HG02759 (cell line): Measurements from ENCODE around the gene AK5.
"Not testable (repeated sequence)": the region's sequence is repeated elsewhere in the genome, so short reads cannot be mapped to it uniquely, and the experiment has no call there.

Source experiments
- ATAC-seq: cut with Tn5 transposase; IDR thresholded peaks from one replicate; pipeline ENCODE4 v1.9.1; 2021; ENCODE audit warnings: mild to moderate bottlenecking, moderate library complexity; ENCODE audit not compliant: unreplicated experiment

Gene AK5

DNA sequence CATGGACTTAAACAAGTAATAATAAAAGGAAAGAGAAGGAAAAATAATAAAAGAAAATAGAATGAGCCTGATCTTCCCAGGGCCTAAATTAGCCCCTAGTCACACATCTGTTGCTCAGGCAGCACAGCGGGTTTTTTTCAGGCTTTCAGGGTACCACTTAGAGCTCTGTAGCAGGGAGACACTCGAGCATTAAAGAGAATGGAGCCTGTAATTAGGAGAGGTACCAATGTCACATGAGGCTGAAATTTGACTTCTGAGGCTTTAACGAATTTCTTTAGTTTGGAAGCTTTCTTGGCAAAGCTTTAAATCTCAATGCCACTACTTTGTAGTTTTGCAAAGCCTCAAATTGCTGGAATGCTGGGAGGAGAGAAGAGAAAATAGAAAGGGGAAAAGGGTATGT is 116.3 kb downstream of the AK5 start:
- ATAC-seq, result no peak

DNA sequence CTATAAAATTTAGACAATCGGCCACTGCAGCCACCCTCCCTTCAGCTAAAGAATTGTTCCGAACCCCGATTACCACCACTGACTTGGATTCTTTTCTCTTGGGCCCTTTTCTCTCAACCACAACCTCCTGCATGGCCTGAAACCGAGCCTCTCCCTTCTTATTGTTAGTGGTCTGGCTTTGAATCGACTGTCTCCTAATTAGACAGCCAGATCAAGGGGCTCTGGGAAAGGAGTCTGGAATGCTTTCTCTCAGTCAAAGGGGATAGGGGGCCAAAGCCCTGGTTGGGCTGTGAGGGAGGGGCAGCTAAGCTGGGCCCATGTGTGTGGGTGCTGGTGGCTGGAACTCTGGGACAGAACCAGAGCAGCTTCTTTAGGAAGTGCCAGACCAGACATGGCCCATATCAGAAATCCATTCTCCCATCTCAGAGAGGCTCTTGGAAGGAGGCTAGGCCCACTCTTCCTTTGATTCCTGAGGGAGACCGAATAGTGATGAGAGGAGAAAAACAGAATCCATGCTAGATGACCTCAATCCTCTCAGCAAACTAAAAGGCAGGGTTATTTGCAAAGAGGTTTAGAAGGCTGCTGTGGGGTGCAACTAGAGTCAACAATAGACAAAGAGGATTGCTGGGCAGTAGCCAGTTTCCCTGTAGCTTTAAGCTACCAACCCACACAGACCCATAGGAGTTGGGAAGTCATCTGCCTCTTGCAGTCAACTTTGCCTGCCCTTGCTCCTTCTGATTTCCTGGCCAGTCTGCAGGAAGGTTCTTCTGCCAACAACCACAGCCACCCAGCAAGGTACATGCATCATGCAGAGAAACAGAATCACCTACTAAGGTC is 117.6 kb downstream of the AK5 start:
- ATAC-seq, result no peak

DNA sequence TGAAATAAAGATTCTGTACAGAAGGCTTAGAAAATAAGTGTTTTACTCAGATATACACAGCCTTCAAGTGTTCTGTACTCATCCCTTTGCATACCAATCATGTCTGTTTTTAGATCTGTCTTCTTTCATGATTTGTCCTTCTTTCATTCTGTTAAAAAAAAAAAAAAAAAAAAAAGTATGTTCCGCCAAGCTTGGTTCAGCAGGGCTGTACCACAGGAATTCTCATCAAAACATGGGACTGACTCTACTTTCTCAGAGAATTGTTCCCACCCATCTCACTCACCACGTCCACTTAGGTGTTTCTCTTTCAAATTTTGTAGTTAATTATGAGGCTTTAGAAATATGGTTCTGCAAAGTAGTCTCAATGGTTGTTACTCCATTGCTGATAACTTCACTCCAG is 119.0 kb downstream of the AK5 start:
- no peak for ATAC-seq

DNA sequence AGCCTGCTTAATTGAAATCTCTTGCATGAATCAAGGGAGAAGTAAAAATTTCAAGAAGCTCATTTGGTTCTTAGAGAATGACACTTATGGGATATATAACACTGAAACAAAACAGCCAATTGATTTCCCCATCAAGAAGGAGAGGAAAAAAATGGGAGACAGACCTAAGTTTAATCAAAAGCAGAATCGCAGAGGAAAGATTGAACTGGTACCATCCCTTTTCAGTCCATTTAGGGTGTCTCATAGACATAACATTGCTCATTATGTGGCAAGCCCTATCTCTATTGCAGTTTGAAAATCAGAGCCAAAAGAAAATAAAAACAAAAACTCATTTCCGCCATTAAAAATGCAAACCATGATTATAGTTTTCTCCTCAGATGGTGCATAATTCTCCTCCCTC is 119.6 kb downstream of the AK5 start:
- no peak for ATAC-seq

DNA sequence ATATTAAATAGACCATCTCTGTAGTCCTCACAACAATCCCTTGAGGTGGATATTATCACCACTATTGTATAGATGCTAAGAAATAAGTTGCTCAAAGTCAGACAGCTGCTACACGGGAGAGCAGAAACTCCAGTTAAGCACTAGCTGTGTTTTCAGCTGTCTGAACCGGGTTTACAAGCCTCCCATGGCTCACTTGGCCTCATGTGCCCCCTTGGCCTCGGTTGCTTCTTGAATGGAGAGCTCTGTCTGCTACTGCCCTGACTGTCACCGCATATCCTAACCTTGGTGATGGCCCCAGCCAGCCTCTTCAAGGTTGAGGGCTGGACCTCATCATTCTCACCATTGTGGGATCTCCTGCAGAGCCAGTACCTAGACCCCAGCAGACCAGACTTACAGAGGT is 123.4 kb downstream of the AK5 start:
- no peak for ATAC-seq

DNA sequence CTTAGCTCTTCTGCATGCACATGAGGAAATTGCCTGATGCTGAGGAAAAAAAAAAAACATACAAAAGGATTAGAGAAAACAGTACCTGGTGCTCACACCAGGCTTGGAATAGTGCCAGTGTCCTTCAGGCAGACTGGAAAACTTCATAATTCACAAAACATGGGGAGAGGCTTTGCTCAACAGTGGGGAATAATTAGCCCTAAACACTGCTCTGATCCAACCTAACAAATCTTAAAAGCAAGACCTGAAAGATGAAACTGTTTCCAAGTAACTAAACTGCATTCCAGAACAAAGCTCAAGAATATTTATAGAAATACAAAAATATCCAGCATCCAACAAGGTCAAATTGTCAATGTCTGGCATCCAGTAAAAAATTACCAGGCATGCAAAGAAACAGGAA is 124.8 kb downstream of the AK5 start:
- ATAC-seq, result no peak

DNA sequence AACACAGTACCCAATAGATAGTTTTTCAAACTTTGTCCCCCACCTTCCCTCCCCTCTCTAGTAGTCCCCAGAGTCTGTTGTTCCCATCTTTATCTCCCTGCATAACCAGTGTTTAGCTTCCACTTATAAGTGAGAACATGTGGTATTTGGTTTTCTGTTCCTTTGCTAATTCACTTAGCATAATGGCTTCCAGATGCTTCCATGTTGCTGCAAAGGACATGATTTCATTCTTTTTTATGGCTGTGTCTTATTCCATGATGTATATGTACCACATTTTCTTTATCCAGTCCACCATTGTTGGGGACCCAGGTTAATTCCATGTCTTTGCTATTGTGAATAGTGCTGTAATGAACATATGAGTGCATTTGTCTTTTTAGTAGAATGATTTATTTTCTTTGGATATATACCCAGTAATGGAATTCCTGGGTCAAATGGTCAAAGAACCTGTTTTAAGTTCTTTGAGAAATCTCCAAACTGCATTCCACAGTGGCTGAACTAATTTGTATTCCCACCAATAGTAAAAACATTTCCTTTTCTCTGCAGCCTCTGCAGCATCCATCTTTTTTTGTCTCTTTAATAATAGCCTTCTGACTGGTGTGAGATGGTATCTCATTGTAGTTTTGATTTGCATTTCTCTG is 126.0 kb downstream of the AK5 start:
- ATAC-seq, result no peak

DNA sequence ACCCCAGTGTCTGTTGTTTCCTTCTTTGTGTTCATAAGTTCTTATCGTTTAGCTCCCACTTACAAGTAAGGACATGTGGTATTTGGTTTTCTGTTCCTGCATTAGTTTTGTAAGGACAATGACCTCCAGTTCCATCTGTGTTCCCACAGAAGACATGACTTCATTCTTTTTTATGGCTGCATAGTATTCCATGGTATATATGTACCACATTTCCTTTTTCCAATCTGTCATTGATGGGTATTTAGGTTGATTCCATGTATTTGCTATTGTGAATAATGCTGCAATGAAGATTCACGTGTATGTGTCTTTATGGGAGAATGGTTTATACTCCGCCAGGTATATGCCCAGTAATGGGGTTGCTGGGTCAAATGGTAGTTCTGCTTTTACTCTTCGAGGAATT is 127.1 kb downstream of the AK5 start:
- ATAC-seq, result not testable (repeated sequence)

DNA sequence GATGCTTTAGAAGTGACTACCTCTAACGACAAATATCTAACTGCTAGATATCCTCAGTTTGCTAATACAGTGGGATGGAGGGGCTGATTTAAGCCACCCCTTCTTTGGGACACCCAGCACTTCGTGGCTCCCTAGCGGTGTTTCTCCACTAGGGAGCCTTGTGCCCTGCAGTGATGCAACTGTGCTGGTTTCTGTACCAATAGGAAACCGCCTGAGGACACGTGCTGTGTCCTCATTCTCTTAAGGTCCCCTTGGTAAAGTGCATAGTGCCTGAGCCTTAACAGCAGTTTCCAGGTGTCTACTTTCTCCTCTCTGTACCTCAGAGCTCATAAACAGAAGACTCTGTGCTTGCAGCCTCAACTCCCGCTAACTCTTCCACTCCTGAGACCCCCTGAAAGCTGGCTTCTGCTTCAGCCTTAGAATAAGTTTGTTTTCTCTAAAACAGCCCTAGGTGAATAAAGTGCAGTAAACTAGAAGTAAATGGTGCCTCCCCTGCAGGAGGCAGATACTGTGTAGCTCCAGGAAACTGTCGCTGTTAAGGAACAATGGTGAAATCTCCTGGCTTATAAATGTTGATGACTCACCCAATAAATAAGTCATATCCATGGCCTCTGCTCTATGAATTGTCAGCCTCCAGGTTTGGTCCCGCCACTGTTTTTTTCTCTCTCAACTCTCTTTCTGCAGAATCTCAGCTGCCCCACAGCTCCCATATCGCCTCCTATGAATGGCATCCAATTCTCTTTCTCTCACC is 130.4 kb downstream of the AK5 start:
- no peak for ATAC-seq

DNA sequence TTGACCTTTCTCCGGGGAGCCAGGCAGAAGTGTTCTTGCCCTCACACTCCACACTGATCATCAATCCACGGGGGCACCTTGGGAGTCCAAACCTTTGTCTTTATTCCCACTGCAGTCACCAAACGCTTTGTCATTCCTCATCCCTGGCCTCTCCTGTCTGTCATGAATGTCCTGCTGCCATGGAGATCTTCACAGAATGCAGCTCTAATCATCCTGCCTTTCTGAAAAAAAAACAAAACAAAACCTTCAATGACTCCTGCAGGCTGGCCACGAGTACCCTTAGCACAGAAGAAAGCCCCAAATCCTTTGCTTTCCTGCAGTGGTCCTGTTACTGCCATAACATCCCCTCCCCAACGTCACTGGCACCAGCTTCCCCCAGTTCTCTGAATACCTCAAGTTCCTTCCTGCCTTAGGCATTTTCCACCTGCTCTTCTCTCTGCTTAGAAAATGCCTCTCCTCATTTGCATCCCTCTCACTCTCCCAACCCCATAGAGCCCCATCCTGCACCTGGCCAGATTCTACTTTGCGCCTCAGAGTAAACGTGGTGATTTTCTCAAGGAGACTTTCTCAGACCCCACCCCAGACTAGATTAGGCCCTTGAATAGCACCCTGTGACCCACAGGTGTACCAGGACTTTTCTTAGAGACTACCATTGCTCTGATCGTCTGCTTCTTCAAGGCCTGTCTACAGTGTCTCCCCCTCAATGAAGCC is 131.2 kb downstream of the AK5 start:
- ATAC-seq, result peak; percentile 53

DNA sequence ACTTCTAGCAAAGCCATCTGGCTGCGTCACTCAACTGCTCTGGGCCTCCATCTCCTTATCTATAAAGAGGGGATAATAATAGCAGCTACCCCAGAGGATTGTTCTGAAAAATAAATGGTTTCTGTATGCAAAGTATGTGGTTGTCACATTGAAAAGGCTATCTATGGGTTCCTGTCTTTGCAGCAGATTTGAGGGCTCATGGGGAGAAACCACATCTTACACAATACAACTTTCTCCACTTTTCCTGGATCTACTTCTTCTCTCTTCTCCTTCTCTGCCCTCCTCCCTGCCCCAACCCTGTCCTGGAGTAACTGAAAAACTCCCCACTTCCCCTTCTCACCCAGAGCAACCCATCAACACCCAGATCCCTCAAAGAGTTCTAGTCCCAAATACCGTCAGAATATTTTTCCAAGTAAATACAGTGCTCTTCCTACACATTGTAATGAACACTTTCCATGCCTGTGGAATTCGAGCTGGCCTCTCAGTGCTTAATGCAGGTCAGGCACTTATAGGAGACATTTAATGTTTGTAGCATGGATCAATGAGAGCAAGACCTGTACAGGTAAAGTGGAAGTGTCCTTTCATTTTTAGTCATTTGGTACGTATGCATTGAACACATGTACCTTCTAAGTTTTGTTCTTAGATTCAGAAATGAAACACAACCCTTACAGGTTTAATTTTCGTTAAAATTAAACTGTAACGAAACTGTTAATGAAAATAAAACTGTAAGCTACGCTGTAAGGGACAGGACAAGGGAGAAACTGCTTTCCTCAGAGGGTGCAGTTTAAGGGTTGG is 131.9 kb downstream of the AK5 start:
- ATAC-seq, result peak; percentile 81

DNA sequence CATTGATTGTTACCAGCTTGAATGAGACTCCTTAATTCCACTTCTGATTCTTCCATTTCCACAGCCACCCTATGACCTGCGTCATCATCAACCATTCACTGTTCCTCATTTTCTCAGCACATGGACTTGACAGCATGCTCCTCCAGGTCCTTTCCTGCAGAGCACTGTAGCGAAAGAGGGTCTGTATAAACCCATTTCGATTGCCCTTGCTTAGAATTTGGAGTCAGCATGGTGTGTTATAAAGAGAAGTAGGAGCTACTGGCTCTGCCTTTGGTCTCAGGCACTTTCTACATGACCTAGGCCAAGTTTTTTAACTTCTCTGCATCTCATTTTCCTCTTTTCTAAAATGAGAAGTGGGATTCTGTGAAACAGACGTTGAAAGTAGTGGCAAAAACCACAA is 133.8 kb downstream of the AK5 start:
- ATAC-seq, result no peak

DNA sequence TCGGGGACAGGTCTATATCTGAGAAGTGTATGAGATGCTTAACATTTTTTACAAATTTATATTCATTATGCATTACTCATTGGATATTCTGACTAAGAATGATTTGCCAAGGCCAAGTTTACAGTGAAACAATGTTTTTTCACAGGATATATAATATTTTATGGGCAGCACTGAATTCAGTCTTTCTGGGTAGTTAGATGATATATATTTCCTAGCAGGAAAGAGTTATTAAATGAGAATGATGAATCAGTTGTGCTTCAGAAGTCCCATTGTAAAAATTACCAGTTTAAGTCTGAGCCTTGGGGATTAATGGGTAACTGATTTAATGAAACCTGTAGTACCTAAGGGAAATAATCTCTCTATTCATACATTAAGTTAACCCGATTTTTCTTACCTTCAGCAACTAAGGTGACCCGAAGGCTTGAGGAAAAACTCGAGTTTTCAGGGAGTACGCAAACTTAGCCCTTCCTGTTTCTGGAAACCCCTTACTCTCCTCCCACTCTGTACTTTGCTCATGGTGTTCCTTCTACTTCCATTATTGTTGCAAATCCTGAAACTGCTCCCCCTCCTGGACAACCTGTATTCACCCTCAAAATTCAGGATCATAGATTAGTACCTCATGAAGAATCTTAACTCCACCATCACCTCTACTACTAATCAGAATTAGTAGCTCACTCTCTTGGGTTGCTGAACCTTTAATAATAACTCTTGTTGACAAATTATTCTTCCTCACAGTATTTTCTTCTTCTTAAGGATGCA is 135.1 kb downstream of the AK5 start:
- no peak for ATAC-seq

DNA sequence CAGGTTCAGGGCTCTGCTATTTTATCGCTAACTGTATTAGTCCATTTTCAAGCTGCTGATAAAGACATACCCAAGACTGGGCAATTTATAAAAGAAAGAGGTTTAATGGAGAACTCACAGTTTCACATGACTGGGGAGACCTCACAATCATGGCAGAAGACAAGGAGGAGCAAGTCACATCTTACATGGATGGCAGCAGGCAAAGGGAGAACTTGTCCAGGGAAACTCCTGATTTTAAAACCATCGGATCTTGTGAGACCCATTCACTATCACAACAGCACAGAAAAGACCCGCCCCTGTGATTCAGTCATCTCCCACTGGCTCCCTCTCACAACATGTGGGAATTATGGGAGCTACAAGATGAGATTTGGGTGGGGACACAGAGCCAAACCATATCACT is 136.2 kb downstream of the AK5 start:
- not testable (repeated sequence) for ATAC-seq

DNA sequence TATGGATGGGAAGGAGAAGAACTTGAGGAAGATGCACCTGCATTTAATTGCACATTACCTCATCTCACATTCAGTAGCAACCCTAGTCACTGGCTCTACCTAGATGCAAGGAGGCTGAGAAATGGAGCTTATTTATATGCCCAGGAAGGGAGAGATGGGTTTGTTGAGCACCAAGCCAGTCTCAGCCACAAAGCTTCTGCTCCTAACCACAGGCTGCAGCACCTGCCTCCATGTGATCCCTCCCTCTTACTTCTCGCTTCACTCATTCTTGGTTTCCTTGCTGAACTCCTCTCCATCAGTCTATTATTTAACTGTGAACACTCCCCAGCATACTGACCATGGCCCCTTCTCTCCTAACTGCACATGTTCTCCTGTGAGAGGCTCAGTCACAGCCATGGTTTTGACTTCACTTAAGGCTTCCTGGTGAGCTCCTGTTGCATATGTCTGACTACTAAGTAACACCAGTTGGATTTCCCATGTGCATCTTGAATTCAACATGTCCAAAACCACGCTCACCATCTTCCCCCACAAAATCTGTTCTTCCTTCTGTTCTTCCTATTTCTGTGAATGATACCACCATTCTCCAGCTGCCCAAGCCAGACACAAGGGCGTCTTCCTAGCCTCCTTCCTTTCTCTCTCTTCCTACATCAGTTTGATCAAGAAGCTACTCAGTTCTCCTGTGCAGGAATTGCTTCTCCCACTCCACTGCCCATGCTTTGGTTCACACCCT is 139.8 kb downstream of the AK5 start:
- no peak for ATAC-seq

DNA sequence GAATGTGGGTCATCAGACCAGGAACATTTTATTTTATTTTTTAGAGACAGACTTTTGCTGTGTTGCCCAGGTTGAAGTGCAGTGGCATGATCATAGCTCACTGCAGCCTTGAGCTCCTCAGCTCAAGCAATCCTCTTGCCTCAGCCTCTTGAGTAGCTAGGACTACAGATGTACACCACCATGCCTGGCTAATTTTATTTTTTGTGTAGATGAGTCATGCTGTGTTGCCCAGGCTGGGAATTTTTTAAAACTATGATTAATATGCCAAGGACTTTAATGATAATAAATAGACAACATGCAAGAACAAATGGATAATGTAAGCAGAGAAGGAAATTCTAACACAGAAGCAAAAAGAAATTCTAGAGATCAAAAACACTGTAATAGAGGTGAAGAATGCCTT is 142.4 kb downstream of the AK5 start:
- ATAC-seq, result no peak

DNA sequence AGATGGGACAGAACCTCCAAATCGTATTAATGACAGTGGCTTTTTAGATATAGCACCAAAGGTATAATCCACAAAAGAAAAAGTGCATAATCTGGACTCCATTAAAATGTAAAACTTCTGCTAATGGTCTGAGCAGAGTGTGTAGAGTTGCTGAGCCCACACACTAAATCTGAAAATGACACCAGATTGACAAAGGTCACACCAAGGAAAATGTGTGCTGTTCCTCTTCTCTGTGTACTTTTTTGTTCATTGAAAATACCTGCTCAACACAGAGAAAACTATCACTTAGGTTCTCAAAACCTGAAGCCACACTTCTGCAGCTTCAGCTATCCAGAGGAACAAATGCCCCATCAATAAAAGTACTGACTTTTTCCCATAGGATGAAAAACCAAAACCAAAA is 146.2 kb downstream of the AK5 start:
- ATAC-seq, result no peak

DNA sequence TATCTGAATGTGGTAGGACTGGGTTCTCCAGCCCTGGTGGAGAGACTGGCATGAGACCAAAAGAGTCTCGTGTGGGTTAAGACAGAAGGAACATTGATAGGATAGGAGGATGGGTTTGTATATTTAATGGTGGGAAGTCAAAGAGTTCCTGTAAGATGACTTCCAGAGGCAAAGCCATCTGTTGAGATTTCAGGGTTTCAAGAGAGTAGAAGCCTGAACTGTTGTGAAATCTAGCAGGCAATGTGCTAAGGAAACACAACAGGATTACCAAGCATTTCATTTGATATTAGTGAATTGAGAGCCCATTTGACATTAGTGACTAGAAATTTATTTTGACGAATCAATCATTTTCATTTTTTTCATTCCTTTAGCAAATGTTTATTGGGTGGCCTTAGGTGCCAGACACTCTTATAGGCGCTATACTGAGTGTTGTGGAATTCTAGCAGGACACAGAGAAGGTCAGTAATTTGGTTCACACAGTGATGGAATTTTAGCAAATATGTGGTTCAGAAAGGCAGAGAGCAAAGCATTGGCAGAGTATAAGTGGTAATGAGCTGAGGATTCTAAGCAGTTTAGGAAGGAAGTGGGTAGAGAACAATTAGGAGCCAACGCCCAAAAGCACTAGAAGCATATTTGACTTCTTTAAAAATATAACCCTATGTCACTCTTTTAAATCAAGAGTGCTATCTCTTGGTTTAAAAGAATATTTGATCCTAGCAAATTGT is 149.3 kb downstream of the AK5 start:
- no peak for ATAC-seq
